WTC11 (cell line): ENCODE data around the gene C17orf67. TPM values are rescaled to one million over a fixed set of nuclear protein-coding genes. Genes with fewer than 3 reads are reported as not detected.

Source experiments
- ATAC-seq: fragments of 200-7000 bp; cut with Tn5 transposase; 2 replicates; pipeline ENCODE4 v1.10.0; 2021; ENCODE audit warnings: mild to moderate bottlenecking, moderate library complexity
- CTCF ChIA-PET: fragments of 300-600 bp; sonication (Branson Sonifier 250); formaldehyde crosslinking; loops from one replicate; lab custom pipeline; 2021; ENCODE audit warnings: antibody characterized with exemption; lab: Charles Lee
- POLR2A ChIA-PET: fragments of 350-600 bp; sonication (Branson Sonifier 250); formaldehyde crosslinking; loops from one replicate; lab custom pipeline; 2021; ENCODE audit warnings: antibody characterized with exemption; lab: Charles Lee
- DNase-seq: peaks from one replicate; pipeline ENCODE4 v3.0.0; 2021; ENCODE audit warnings: low spot score
- H3K27ac Mint-ChIP-seq: 2 replicates; pipeline ENCODE4 v1.8.0; 2021; ENCODE audit warnings: mixed read lengths
- H3K27me3 Mint-ChIP-seq: 2 replicates; pipeline ENCODE4 v1.8.0; 2021; ENCODE audit warnings: low read depth, mild to moderate bottlenecking, moderate library complexity, mixed read lengths
- H3K36me3 Mint-ChIP-seq: 2 replicates; pipeline ENCODE4 v1.8.0; 2021; ENCODE audit warnings: mixed read lengths
- H3K4me1 Mint-ChIP-seq: 2 replicates; pipeline ENCODE4 v1.8.0; 2022; ENCODE audit warnings: mixed read lengths
- H3K4me3 Mint-ChIP-seq: 2 replicates; pipeline ENCODE4 v1.8.0; 2021; ENCODE audit warnings: mild to moderate bottlenecking, moderate library complexity, mixed read lengths
- H3K9me3 Mint-ChIP-seq: 2 replicates; pipeline ENCODE4 v1.8.0; 2021; ENCODE audit warnings: mixed read lengths
- ELF4 ChIP-seq: sonication (generic); formaldehyde crosslinking; IDR thresholded peaks from 2 replicates; pipeline ENCODE4 v1.8.1; 2022; ENCODE audit warnings: low read depth, mild to moderate bottlenecking, moderate library complexity, missing genetic modification reagents
- EMX1 ChIP-seq: fragments of 250-450 bp; sonication (Bioruptor Pico); IDR thresholded peaks from 2 replicates; pipeline ENCODE4 v1.8.0; 2021; ENCODE audit warnings: mild to moderate bottlenecking
- ERG ChIP-seq: fragments of 250-450 bp; sonication (Bioruptor Pico); IDR thresholded peaks from 2 replicates; pipeline ENCODE4 v1.8.0; 2021; ENCODE audit warnings: mild to moderate bottlenecking
- ETV6 ChIP-seq: sonication (generic); formaldehyde crosslinking; IDR thresholded peaks from 2 replicates; pipeline ENCODE4 v1.8.1; 2022; ENCODE audit warnings: mild to moderate bottlenecking, missing genetic modification reagents
- FOXP1 ChIP-seq: sonication (generic); formaldehyde crosslinking; IDR thresholded peaks from 2 replicates; pipeline ENCODE4 v1.8.0; 2022; ENCODE audit warnings: missing genetic modification reagents, mild to moderate bottlenecking, moderate library complexity, borderline replicate concordance
- FOXP4 ChIP-seq: sonication (generic); formaldehyde crosslinking; IDR thresholded peaks from 2 replicates; pipeline ENCODE4 v1.8.0; 2022; ENCODE audit warnings: mild to moderate bottlenecking, missing genetic modification reagents
- GABPB1 ChIP-seq: sonication (generic); formaldehyde crosslinking; IDR thresholded peaks from 2 replicates; pipeline ENCODE4 v1.8.1; 2023; ENCODE audit warnings: mild to moderate bottlenecking, missing genetic modification reagents
- GTF2I ChIP-seq: fragments of 250-450 bp; sonication (Bioruptor Pico); conservative IDR thresholded peaks from 2 replicates; pipeline ENCODE4 v1.4.0; 2021; ENCODE audit warnings: mild to moderate bottlenecking
- JAZF1 ChIP-seq: fragments of 250-450 bp; sonication (Bioruptor Pico); IDR thresholded peaks from 2 replicates; pipeline ENCODE4 v1.9.0; 2021; ENCODE audit warnings: moderate library complexity, mild to moderate bottlenecking, inconsistent platforms
- MLX ChIP-seq: sonication (generic); formaldehyde crosslinking; IDR thresholded peaks from 2 replicates; pipeline ENCODE4 v1.8.1; 2023; ENCODE audit warnings: mild to moderate bottlenecking, missing genetic modification reagents, moderate library complexity
- MYBL2 ChIP-seq: sonication (generic); formaldehyde crosslinking; IDR thresholded peaks from 2 replicates; pipeline ENCODE4 v1.8.1; 2023; ENCODE audit warnings: mild to moderate bottlenecking, moderate library complexity, missing genetic modification reagents
- NR2C2 ChIP-seq: sonication (generic); formaldehyde crosslinking; IDR thresholded peaks from 2 replicates; pipeline ENCODE4 v1.8.0; 2022; ENCODE audit warnings: mild to moderate bottlenecking, missing genetic modification reagents
- NR3C1 ChIP-seq: sonication (generic); formaldehyde crosslinking; conservative IDR thresholded peaks from 2 replicates; pipeline ENCODE4 v1.8.1; 2023; ENCODE audit warnings: low read depth, mild to moderate bottlenecking, missing genetic modification reagents
- PRRX2 ChIP-seq: fragments of 250-450 bp; sonication (Bioruptor Pico); IDR thresholded peaks from 2 replicates; pipeline ENCODE4 v1.8.0; 2021; ENCODE audit warnings: mild to moderate bottlenecking
- SMAD3 ChIP-seq: sonication (generic); formaldehyde crosslinking; IDR thresholded peaks from 2 replicates; pipeline ENCODE4 v1.8.0; 2022; ENCODE audit warnings: missing genetic modification reagents, mild to moderate bottlenecking, borderline replicate concordance
- ZBTB21 ChIP-seq: sonication (generic); formaldehyde crosslinking; IDR thresholded peaks from 2 replicates; pipeline ENCODE4 v1.8.1; 2023; ENCODE audit warnings: mild to moderate bottlenecking, missing genetic modification reagents, borderline replicate concordance
- ZNF138 ChIP-seq: sonication (generic); formaldehyde crosslinking; conservative IDR thresholded peaks from 2 replicates; pipeline ENCODE4 v1.8.1; 2022; ENCODE audit warnings: mild to moderate bottlenecking, moderate library complexity, missing genetic modification reagents
- ZNF263 ChIP-seq: sonication (generic); formaldehyde crosslinking; IDR thresholded peaks from 2 replicates; pipeline ENCODE4 v1.8.1; 2022; ENCODE audit warnings: low read depth, mild to moderate bottlenecking, moderate library complexity, missing genetic modification reagents
- ZNF317 ChIP-seq: sonication (generic); formaldehyde crosslinking; IDR thresholded peaks from 2 replicates; pipeline ENCODE4 v1.8.1; 2023; ENCODE audit warnings: low read depth, mild to moderate bottlenecking, moderate library complexity, missing genetic modification reagents, borderline replicate concordance
- ZNF423 ChIP-seq: fragments of 250-450 bp; sonication (Bioruptor Pico); IDR thresholded peaks from 2 replicates; pipeline ENCODE4 v2.1.2; 2022; ENCODE audit warnings: mild to moderate bottlenecking, moderate library complexity
- ZNF512 ChIP-seq: sonication (generic); formaldehyde crosslinking; IDR thresholded peaks from 2 replicates; pipeline ENCODE4 v1.8.1; 2022; ENCODE audit warnings: missing genetic modification reagents, borderline replicate concordance
- total RNA-seq: library from RNA; stranded (reverse); gene quantifications from 3 replicates; pipeline ENCODE4 v1.2.3, GENCODE V29; 2021
- TF ChIP-seq, protein P1 (sequence below): sonication (generic); formaldehyde crosslinking; IDR thresholded peaks from 2 replicates; pipeline ENCODE4 v1.8.0; 2023; ENCODE audit warnings: missing genetic modification reagents
- TF ChIP-seq, protein P2 (sequence below): sonication (generic); formaldehyde crosslinking; IDR thresholded peaks from 2 replicates; pipeline ENCODE4 v1.8.1; 2023; ENCODE audit warnings: mild to moderate bottlenecking, missing genetic modification reagents
- TF ChIP-seq, protein P3 (sequence below): sonication (generic); formaldehyde crosslinking; IDR thresholded peaks from 2 replicates; pipeline ENCODE4 v1.8.0; 2022; ENCODE audit warnings: mild to moderate bottlenecking, missing genetic modification reagents
- TF ChIP-seq, protein P4 (sequence below): sonication (generic); formaldehyde crosslinking; IDR thresholded peaks from 2 replicates; pipeline ENCODE4 v1.8.1; 2023; ENCODE audit warnings: mild to moderate bottlenecking, missing genetic modification reagents

C17orf67 gene
- total RNA-seq, 1 experiment from 2014 or later, result 3.3 TPM

DNA sequence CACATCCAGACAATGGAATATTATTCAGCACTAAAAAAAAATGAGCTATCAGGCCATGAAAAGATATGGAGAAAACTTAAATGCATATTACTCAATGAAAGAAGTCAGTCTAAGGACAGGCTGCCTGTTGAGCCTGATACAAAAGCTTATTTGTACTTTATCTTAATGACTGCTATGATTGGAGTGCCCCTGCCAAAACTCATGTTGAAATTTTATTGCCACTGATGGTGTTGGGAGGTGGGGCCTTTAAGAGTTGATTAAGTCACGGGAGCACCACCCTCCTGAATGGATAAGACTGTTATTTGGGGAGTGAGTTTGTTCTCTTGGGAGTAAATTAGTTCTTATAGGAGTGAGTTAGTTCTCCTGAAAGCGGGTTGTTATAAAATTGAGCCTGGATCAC lies 9.9 kb downstream of the C17orf67 start:
- no peaks in the 10 kb centered on the region; the same call in 1 of the 2 replicates for H3K27me3 Mint-ChIP-seq
- no peak overlapping the region for H3K4me3 Mint-ChIP-seq
- no peak for DNase-seq
- no peak overlapping the region for H3K27ac Mint-ChIP-seq
- ChIA-PET POLR2A (no interaction called here), CTCF (no interaction called here)
- H3K9me3 Mint-ChIP-seq, result no peaks in the 10 kb centered on the region
- H3K4me1 Mint-ChIP-seq, result peaks cover 10% of the 10 kb centered on the region
- H3K36me3 Mint-ChIP-seq, result peaks cover 4% of the 10 kb centered on the region; the same call in 1 of the 2 replicates
- no peak for ATAC-seq
- no peak for TF ChIP-seq JAZF1 (CRISPR knock-in tag)
- TF ChIP-seq ZNF512 (CRISPR knock-in tag), result no peak
- no peak for TF ChIP-seq ELF4 (CRISPR knock-in tag)
- TF ChIP-seq SMAD3, result no peak
- no peak for TF ChIP-seq ETV6 (CRISPR knock-in tag)
- no peak for TF ChIP-seq FOXP4
- no peak for TF ChIP-seq ZNF317
- TF ChIP-seq EMX1, result no peak
- TF ChIP-seq ERG (CRISPR knock-in tag), result no peak
- TF ChIP-seq PRRX2 (CRISPR knock-in tag), result no peak
- TF ChIP-seq MLX (CRISPR knock-in tag), result no peak

DNA sequence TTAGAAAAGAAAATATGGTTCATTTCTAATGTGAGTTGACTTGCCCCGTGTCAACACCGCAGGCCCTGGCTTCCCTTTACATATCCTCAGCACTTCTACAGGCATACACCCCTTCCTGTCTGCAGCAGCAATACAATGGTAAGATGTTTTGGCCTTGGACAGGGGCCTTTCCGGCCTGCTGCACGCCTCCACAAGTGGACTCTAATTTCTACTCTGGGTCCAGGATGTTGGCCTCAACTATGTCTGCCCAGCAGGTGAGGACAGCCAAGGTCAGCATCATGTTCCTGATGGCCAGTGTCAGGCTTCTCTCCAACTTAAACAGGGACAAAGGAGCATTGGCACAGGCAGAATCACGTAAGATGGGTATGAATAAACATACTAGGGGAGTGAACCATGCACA lies 11.0 kb downstream of the C17orf67 start:
- Mint-ChIP-seq H3K27me3 (no peaks in the 10 kb centered on the region; the same call in 1 of the 2 replicates), H3K27ac (no peak overlapping the region), H3K4me1 (peaks cover 10% of the 10 kb centered on the region), H3K9me3 (no peaks in the 10 kb centered on the region), H3K36me3 (peaks cover 4% of the 10 kb centered on the region; the same call in 1 of the 2 replicates), H3K4me3 (no peak overlapping the region)
- POLR2A ChIA-PET, result interaction anchor here (0.7 kb wide), 1 partner anchor 1629 kb away, joined by 4 read pairs; no protein-coding TSS in a partner anchor
- no peak for DNase-seq
- CTCF ChIA-PET, result no interaction called here
- no peak for ATAC-seq
- TF ChIP-seq GTF2I (CRISPR knock-in tag), result no peak
- TF ChIP-seq, protein P1, sequence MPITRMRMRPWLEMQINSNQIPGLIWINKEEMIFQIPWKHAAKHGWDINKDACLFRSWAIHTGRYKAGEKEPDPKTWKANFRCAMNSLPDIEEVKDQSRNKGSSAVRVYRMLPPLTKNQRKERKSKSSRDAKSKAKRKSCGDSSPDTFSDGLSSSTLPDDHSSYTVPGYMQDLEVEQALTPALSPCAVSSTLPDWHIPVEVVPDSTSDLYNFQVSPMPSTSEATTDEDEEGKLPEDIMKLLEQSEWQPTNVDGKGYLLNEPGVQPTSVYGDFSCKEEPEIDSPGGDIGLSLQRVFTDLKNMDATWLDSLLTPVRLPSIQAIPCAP, result no peak
- no peak for TF ChIP-seq ZNF423
- no peak for TF ChIP-seq ZBTB21 (CRISPR knock-in tag)
- no peak for TF ChIP-seq MYBL2 (CRISPR knock-in tag)
- no peak for TF ChIP-seq FOXP1 (CRISPR knock-in tag)
- TF ChIP-seq NR2C2 (CRISPR knock-in tag), result no peak
- TF ChIP-seq, protein P2, sequence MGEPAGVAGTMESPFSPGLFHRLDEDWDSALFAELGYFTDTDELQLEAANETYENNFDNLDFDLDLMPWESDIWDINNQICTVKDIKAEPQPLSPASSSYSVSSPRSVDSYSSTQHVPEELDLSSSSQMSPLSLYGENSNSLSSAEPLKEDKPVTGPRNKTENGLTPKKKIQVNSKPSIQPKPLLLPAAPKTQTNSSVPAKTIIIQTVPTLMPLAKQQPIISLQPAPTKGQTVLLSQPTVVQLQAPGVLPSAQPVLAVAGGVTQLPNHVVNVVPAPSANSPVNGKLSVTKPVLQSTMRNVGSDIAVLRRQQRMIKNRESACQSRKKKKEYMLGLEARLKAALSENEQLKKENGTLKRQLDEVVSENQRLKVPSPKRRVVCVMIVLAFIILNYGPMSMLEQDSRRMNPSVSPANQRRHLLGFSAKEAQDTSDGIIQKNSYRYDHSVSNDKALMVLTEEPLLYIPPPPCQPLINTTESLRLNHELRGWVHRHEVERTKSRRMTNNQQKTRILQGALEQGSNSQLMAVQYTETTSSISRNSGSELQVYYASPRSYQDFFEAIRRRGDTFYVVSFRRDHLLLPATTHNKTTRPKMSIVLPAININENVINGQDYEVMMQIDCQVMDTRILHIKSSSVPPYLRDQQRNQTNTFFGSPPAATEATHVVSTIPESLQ, result no peak
- no peak for TF ChIP-seq GABPB1 (CRISPR knock-in tag)
- no peak for TF ChIP-seq ERG (CRISPR knock-in tag)
- TF ChIP-seq ETV6 (CRISPR knock-in tag), result no peak
- TF ChIP-seq ZNF138 (CRISPR knock-in tag), result no peak
- TF ChIP-seq, protein P3, sequence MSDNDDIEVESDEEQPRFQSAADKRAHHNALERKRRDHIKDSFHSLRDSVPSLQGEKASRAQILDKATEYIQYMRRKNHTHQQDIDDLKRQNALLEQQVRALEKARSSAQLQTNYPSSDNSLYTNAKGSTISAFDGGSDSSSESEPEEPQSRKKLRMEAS (CRISPR knock-in tag), result no peak
- no peak for TF ChIP-seq NR3C1 (CRISPR knock-in tag)
- TF ChIP-seq ZNF263 (CRISPR knock-in tag), result no peak
- TF ChIP-seq, protein P4, sequence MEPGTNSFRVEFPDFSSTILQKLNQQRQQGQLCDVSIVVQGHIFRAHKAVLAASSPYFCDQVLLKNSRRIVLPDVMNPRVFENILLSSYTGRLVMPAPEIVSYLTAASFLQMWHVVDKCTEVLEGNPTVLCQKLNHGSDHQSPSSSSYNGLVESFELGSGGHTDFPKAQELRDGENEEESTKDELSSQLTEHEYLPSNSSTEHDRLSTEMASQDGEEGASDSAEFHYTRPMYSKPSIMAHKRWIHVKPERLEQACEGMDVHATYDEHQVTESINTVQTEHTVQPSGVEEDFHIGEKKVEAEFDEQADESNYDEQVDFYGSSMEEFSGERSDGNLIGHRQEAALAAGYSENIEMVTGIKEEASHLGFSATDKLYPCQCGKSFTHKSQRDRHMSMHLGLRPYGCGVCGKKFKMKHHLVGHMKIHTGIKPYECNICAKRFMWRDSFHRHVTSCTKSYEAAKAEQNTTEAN (CRISPR knock-in tag), result no peak
